Mammary epithelial cell (primary cell): Measurements from ENCODE around the gene ZC3H8.

ENCODE experiments used
- CTCF ChIP-seq, 2 donors: IDR thresholded peaks in 1 of 2; conservative IDR thresholded peaks in 1 of 2; 2 replicates each; pipeline ENCODE4 v1.5.1; 2011 to 2012; ENCODE audit warnings: inconsistent platforms in 2 of 2, low read length in 2 of 2, mild to moderate bottlenecking in 2 of 2, control low read depth in 1 of 2, low read depth in 1 of 2; ENCODE audit not compliant: insufficient read depth in 1 of 2; ENCODE audit errors: extremely low read depth in 1 of 2
- EZH2 ChIP-seq: IDR thresholded peaks from 2 replicates; pipeline ENCODE4 v1.6.1; 2012; ENCODE audit warnings: low read length, inconsistent platforms, borderline replicate concordance

- no peak for TF ChIP-seq EZH2
- no peak for TF ChIP-seq CTCF (conservative IDR thresholded peaks at IDR 0.05 in 1 of 2, IDR thresholded peaks at IDR 0.05 in 1 of 2; ENCODE audit: extremely low read depth in 1 of 2, insufficient read depth in 1 of 2, low read depth in 1 of 2, low read length in 2 of 2)
Measured at GRCh38 chr2:112204411-112204810, 50.4 kb downstream of the ZC3H8 start.
